ENCODE results near the gene RPA1.

- TF ChIP-seq CTCF (IDR thresholded peaks at IDR 0.05; ENCODE audit: insufficient read depth, low read depth, low read length), result no peak
- TF ChIP-seq EZH2 (IDR thresholded peaks at IDR 0.05; ENCODE audit: insufficient read depth, low read length), result no peak
Observed at GRCh38 chr17:1820528-1821252, 9.1 kb upstream of the RPA1 start.

All from astrocyte (in vitro differentiated cells and primary cell).